Stomach (tissue), 9 donors: Measurements from ENCODE around the gene CDK5RAP3. TPM values are rescaled to one million over a fixed set of nuclear protein-coding genes. Genes with fewer than 3 reads are reported as not detected.

ENCODE experiments used
- DNase-seq, 2 donors: peaks; one replicate each; pipeline versions ENCODE4 v3.0.0 to v3.0.0-alpha.2; 2013 to 2019
- H3K27ac ChIP-seq, 5 donors: fragments of 200-600 bp in 4 of 5; sonication (generic) in 4 of 5; one replicate each; pipeline ENCODE4 v1.5.1; 2013 to 2019; ENCODE audit warnings: mild to moderate bottlenecking in 1 of 5, moderate library complexity in 1 of 5
- H3K27me3 ChIP-seq, 3 donors: fragments of 200-600 bp; sonication (generic); one replicate each; pipeline ENCODE4 v1.5.1; 2017 to 2019; ENCODE audit warnings: mixed run types in 1 of 3
- H3K36me3 ChIP-seq, 4 donors: fragments of 200-600 bp; sonication (generic); 1 replicate in 3 of 4; 2 replicates in 1 of 4; pipeline ENCODE4 v1.5.1; 2016 to 2019
- H3K4me1 ChIP-seq, 4 donors: fragments of 200-600 bp; sonication (generic); one replicate each; pipeline ENCODE4 v1.5.1; 2016 to 2019
- H3K4me3 ChIP-seq, 4 donors: fragments of 200-600 bp; sonication (generic) in 3 of 4; one replicate each; pipeline ENCODE4 v1.5.1; 2016 to 2019; ENCODE audit warnings: mild to moderate bottlenecking in 1 of 4
- H3K9me3 ChIP-seq, 4 donors: fragments of 200-600 bp; sonication (generic); one replicate each; pipeline ENCODE4 v1.5.1; 2016 to 2019
- CTCF ChIP-seq, 7 experiments: fragments of 450-650 bp in 4 of 7; fragments of 200-600 bp in 3 of 7; sonication (generic) in 3 of 7; IDR thresholded peaks; one replicate each; pipeline ENCODE4 v1.5.1; 2016 to 2019; ENCODE audit warnings: antibody characterized with exemption in 7 of 7, control low read depth in 2 of 7, mild to moderate bottlenecking in 1 of 7
- EP300 ChIP-seq: sonication (generic); formaldehyde crosslinking; IDR thresholded peaks from one replicate; pipeline ENCODE4 v1.6.1; 2017; ENCODE audit warnings: antibody characterized with exemption
- POLR2A ChIP-seq, 4 donors: fragments of 450-650 bp; IDR thresholded peaks; one replicate each; pipeline ENCODE4 v1.6.1; 2016; ENCODE audit warnings: antibody characterized with exemption in 4 of 4, control low read depth in 2 of 4, mild to moderate bottlenecking in 1 of 4, moderate library complexity in 1 of 4
- POLR2AphosphoS5 ChIP-seq, 3 donors: sonication (generic); formaldehyde crosslinking; IDR thresholded peaks; one replicate each; pipeline ENCODE4 v1.6.1; 2016; ENCODE audit warnings: antibody characterized with exemption in 3 of 3
- WGBS, 5 donors: extraction: QIAGEN DNeasy Blood & Tissue Kit in 3 of 5; methylation state at CpG; one replicate each; pipeline versions ENCODE4 v1.1.5 to v1.1.7; 2013 to 2018; 5-methylcytosine and 5-hydroxymethylcytosine counted together
- intact Hi-C: fragments of 100-400 bp; cut with DNase I; formaldehyde crosslinking; loops from one replicate; pipeline ENCODE4 v1.15.1; 2023; ENCODE audit warnings: low total_unique reads
- polyA plus RNA-seq, 3 donors: library from polyadenylated mRNA; stranded (reverse); fragments of 200-250 nt; gene quantifications; one replicate each; pipeline ENCODE4 v1.2.3, GENCODE V29; 2013
- total RNA-seq, 5 donors: library from RNA; depleted of rRNA; stranded (reverse); fragments of >200 nt; gene quantifications; one replicate each; pipeline versions ENCODE4 v1.1.0 to v1.2.3, GENCODE V29; 2014 to 2016
- donor health status: healthy with polysubstance abuse.
- donor health status: Bipolar disorder and iron deficiency.
- donor health status: healthy.

CDK5RAP3 gene
- total and polyA plus RNA-seq, 8 donors: 101 to 682 (median 277) TPM

GRCh38 chr17:47993031-47993564 is 22.2 kb downstream of the CDK5RAP3 start:
- Histone ChIP-seq H3K9me3 (no peaks in the 10 kb centered on the region), H3K36me3 (no peaks in the 10 kb centered on the region), H3K4me3 (no peak overlapping the region), H3K4me1 (peaks cover 0 to 10% (median 2%) of the 10 kb centered on the region in 4 donors), H3K27me3 (peaks cover 0 to 16% (median 0%) of the 10 kb centered on the region in 3 donors), H3K27ac (no peak overlapping the region)
- intact Hi-C loops: no loop called here
- 71 to 85% (median 77%) methylated on average over 9 of the region's 9 CpGs for WGBS, 5 donors
- no peak for DNase-seq
- TF ChIP-seq POLR2AphosphoS5 (IDR thresholded peaks at IDR 0.05) (no peak), EP300 (no peak), POLR2A (IDR thresholded peaks at IDR 0.05) (no peak), CTCF (IDR thresholded peaks at IDR 0.05) (no peak)

- H3K27ac ChIP-seq: no peak overlapping the region
- peaks cover 0 to 16% (median 0%) of the 10 kb centered on the region in 3 donors for H3K27me3 ChIP-seq
- H3K4me1 ChIP-seq: peaks cover 0 to 6% (median 2%) of the 10 kb centered on the region in 4 donors
- H3K4me3 ChIP-seq: no peak overlapping the region
- no peak for DNase-seq
- TF ChIP-seq CTCF (IDR thresholded peaks at IDR 0.05) (no peak), EP300 (no peak), POLR2AphosphoS5 (IDR thresholded peaks at IDR 0.05) (no peak), POLR2A (IDR thresholded peaks at IDR 0.05) (no peak)
- 71 to 80% (median 74%) methylated on average over 5 of the region's 5 CpGs for WGBS, 5 donors
- intact Hi-C loops: no loop called here
- no peaks in the 10 kb centered on the region for H3K36me3 ChIP-seq
- H3K9me3 ChIP-seq: no peaks in the 10 kb centered on the region
These were observed 23.1 kb downstream of the CDK5RAP3 start for GRCh38 chr17:47993964-47994363.

- Histone ChIP-seq H3K4me3 (no peak overlapping the region), H3K36me3 (no peaks in the 10 kb centered on the region), H3K9me3 (no peaks in the 10 kb centered on the region), H3K4me1 (peaks cover 0 to 3% (median 1%) of the 10 kb centered on the region in 4 donors), H3K27me3 (peaks cover 0 to 16% (median 0%) of the 10 kb centered on the region in 3 donors), H3K27ac (no peak overlapping the region)
- 81 to 93% (median 84%) methylated on average over 3 to 4 of the region's 4 CpGs for WGBS, 5 donors
- TF ChIP-seq POLR2AphosphoS5 (IDR thresholded peaks at IDR 0.05) (no peak), CTCF (IDR thresholded peaks at IDR 0.05) (no peak), EP300 (no peak), POLR2A (IDR thresholded peaks at IDR 0.05) (no peak)
- intact Hi-C loops: no loop called here
- DNase-seq: no peak
These were observed 23.8 kb downstream of the CDK5RAP3 start for GRCh38 chr17:47994724-47995123.

- TF ChIP-seq CTCF (IDR thresholded peaks at IDR 0.05): no peak
- TF ChIP-seq EP300: no peak
- no peak for TF ChIP-seq POLR2AphosphoS5 (IDR thresholded peaks at IDR 0.05)
- no peak for TF ChIP-seq POLR2A (IDR thresholded peaks at IDR 0.05)
- Histone ChIP-seq H3K4me1 (no peaks in the 10 kb centered on the region), H3K27me3 (peaks cover 0 to 16% (median 0%) of the 10 kb centered on the region in 3 donors), H3K36me3 (no peaks in the 10 kb centered on the region), H3K4me3 (no peak overlapping the region), H3K9me3 (no peaks in the 10 kb centered on the region), H3K27ac (no peak overlapping the region)
- WGBS, 5 donors: 68 to 81% (median 73%) methylated on average over 12 to 13 of the region's 13 CpGs
- peak in 1 of 2 donors; percentile 44 for DNase-seq
- intact Hi-C loops: no loop called here
These were observed 24.5 kb downstream of the CDK5RAP3 start for GRCh38 chr17:47995241-47995935.
